MM.1S (cell line): ENCODE results near the gene CCND2.

Source experiments
- CTCF ChIP-seq: fragments of 300-600 bp; sonication (generic); IDR thresholded peaks from 2 replicates; pipeline ENCODE4 v1.5.1; 2016; ENCODE audit warnings: antibody characterized with exemption, low read length, mixed read lengths
- EZH2 ChIP-seq: fragments of 300-600 bp; sonication (generic); optimal IDR thresholded peaks from 2 replicates; pipeline ENCODE3; 2017; ENCODE audit warnings: low read depth, mild to moderate bottlenecking, antibody characterized with exemption, low read length, mixed read lengths
- EZH2phosphoT487 ChIP-seq: fragments of 300-600 bp; sonication (generic); IDR thresholded peaks from 2 replicates; pipeline ENCODE4 v1.6.1; 2018; ENCODE audit warnings: antibody characterized with exemption, low read length

GRCh38 chr12:4322726-4323125, 49.2 kb downstream of the CCND2 start:
- TF ChIP-seq CTCF: no peak
- TF ChIP-seq EZH2: no peak
- no peak for TF ChIP-seq EZH2phosphoT487
